ENCODE measurements around the gene POU3F2.

DNA sequence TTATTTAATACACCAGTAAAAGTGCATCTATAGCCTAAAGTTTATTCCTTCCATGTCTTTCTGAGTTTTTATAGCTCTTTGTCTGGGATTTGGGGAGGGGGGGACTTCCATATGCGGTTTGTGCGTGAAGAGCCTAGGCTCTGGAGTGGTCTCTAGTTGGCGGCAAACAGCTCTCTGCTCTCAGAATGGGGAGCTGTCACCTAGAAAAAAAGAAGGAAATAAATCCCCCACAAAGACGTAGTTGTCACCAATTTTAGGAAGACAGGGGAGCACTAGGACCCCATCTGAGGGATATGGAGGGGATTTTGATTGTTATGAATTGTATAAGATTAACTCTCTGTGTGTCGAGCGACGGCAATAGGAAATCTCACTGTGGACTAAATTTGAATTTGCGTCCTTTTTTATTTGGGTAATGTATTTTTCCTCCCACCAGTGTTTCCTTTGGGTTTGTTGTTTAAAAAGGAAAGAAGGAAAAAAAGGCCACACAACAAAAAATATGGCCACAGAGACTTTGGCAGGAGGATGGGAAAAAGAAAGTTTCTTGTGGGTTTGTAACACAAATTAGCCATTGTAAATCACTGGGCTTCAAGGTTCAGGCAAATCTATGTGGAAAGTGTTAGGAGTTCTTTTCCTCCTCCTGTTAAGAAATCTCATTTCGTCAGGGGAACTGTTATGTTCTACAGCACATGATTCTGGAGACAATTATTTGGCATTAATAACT is 7.4 kb downstream of the POU3F2 start:
- TF ChIP-seq MXI1 (IDR thresholded peaks at IDR 0.05; ENCODE audit: borderline replicate concordance, low read depth, low read length) = no peak
- TF ChIP-seq RFX5 (IDR thresholded peaks at IDR 0.05; ENCODE audit: low read depth, low read length) = no peak
- TF ChIP-seq SAP130 (CRISPR knock-in tag; IDR thresholded peaks at IDR 0.05; ENCODE audit: low read depth) = no peak
- TF ChIP-seq ARNT (IDR thresholded peaks at IDR 0.05) = no peak
